Natural killer cell treated with Interleukin-12 subunit alpha and Interleukin-12 subunit beta and Interleukin-15 and Interleukin-18, amount 100 ng/mL, for 72 hours (primary cell): ENCODE results near the gene TFDP2. TPM values are rescaled to one million over a fixed set of nuclear protein-coding genes. Genes with fewer than 3 reads are reported as not detected.

Experiments
- ATAC-seq, 2 donors: fragments of 150-1000 bp; cut with Tn5 transposase in 1 of 2; sonication (Bioruptor Pico), chemical (Tn5 transposase) in 1 of 2; 2 replicates each; pipeline ENCODE4 v1.10.0; 2021
- DNase-seq: peaks from one replicate; pipeline ENCODE4 v3.0.0; 2022; ENCODE audit warnings: low spot score
- H3K27ac Mint-ChIP-seq, 2 donors: 1 replicate in 1 of 2; 2 replicates in 1 of 2; pipeline ENCODE4 v1.8.0; 2022; ENCODE audit warnings: mixed read lengths in 2 of 2, mild to moderate bottlenecking in 1 of 2, moderate library complexity in 1 of 2
- H3K27me3 Mint-ChIP-seq, 2 donors: 1 replicate in 1 of 2; 2 replicates in 1 of 2; pipeline ENCODE4 v1.8.0; 2022; ENCODE audit warnings: mixed read lengths in 2 of 2
- H3K36me3 Mint-ChIP-seq: one replicate; pipeline ENCODE4 v1.8.0; 2022; ENCODE audit warnings: mixed read lengths
- H3K4me1 Mint-ChIP-seq, 2 donors: 1 replicate in 1 of 2; 2 replicates in 1 of 2; pipeline ENCODE4 v1.8.0; 2022; ENCODE audit warnings: low read depth in 2 of 2, mixed read lengths in 2 of 2, mild to moderate bottlenecking in 1 of 2
- H3K4me3 Mint-ChIP-seq: one replicate; pipeline ENCODE4 v1.8.0; 2022; ENCODE audit warnings: mixed read lengths
- H3K9me3 Mint-ChIP-seq: 2 replicates; pipeline ENCODE4 v1.8.0; 2022; ENCODE audit warnings: mixed read lengths
- total RNA-seq, 2 donors: library from RNA; stranded (reverse); gene quantifications; one replicate each; pipeline ENCODE4 v1.2.3, GENCODE V29; 2022

TFDP2 gene
- total RNA-seq, 2 donors from 2014 or later: 37.1 to 47.8 TPM

DNA sequence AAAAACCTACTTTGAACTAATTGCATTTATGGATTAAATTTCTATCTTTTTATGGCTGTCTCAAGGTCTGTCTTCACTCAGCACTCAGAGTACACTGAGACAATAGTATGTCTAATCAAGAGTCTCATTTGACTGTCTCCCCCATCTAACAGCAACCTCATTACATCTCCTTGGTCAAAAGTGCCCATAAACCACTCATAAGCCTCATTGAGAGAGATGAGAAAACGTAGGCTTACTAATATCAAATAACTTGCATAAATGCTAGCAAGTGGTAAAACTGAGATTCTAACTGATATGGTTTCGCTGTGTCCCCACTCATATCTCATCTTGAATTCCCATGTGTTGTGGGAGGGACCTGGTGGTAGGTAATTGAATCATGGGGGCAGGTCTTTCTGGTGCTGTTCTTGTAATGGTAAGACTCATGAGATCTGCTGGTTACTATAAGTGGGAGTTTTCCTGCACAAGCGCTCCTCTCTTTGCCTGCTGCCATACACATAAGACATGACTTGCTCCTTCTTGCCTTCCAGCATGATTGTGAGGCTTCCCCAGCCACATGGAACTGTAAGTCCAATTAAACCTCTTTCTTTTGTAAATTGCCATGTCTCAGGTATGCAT, 113.9 kb downstream of the TFDP2 start:
- ATAC-seq: peak in 1 of 2 donors; percentile 54
- H3K9me3 Mint-ChIP-seq: no peaks in the 10 kb centered on the region

DNA sequence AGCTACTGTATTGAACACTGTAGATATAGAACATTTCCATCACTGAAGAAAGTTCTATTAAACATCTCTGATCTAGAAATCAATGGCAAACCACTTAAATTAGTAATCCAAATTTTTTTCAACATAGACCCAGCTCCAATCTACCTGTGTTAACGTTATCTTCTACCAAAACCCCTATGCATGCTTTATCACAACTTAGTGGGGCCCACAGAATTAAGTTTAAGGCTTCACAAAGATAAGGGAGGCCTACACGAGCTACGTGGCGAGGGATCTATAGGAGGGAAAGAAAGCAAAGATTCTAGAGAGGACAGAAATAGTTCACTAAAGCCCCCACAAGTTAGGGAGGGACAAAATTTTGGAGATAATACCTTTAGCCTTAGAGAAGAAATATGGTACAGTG, 116.1 kb downstream of the TFDP2 start:
- H3K4me3 Mint-ChIP-seq: no peak overlapping the region
- peaks cover 23 to 25% of the 10 kb centered on the region in 2 donors for H3K4me1 Mint-ChIP-seq

More for the DNA sequence above, 113.9 kb downstream of the TFDP2 start:
- H3K4me3 Mint-ChIP-seq: no peak overlapping the region
- no peak for DNase-seq
- H3K4me1 Mint-ChIP-seq: peaks cover 9 to 17% of the 10 kb centered on the region in 2 donors
- H3K27me3 Mint-ChIP-seq: no peaks in the 10 kb centered on the region
- no peaks in the 10 kb centered on the region for H3K36me3 Mint-ChIP-seq
- H3K27ac Mint-ChIP-seq: no peak overlapping the region

DNA sequence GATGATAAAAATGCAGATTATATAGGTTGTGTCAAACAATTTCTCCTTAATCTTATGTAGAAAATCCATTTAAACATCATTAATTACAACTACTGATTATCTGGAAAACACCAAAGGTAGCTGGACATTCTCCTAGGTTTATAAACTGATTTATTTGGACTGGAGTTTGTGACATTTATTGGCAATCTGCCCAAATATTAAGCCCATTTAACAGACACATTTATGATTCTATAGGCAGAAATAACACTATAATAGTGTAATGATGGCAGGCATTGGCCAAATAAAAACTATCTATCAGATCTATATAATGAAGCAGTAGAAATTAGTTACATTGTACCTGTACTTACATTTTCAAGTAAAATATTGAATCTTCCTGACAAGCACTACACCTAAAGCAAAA, 117.8 kb downstream of the TFDP2 start:
- peak overlapping the region in 1 of 2 donors; percentile 7 for H3K27ac Mint-ChIP-seq
- H3K27me3 Mint-ChIP-seq: no peaks in the 10 kb centered on the region
- no peak overlapping the region for H3K4me3 Mint-ChIP-seq
- H3K36me3 Mint-ChIP-seq: no peaks in the 10 kb centered on the region
- no peaks in the 10 kb centered on the region for H3K9me3 Mint-ChIP-seq
- H3K4me1 Mint-ChIP-seq: peaks cover 29 to 37% of the 10 kb centered on the region in 2 donors
- DNase-seq (no peak), ATAC-seq (no peak)

More for the DNA sequence above, 116.1 kb downstream of the TFDP2 start:
- Mint-ChIP-seq H3K9me3 (no peaks in the 10 kb centered on the region), H3K36me3 (no peaks in the 10 kb centered on the region), H3K27me3 (no peaks in the 10 kb centered on the region), H3K27ac (no peak overlapping the region)
- no peak for DNase-seq
- ATAC-seq: no peak

DNA sequence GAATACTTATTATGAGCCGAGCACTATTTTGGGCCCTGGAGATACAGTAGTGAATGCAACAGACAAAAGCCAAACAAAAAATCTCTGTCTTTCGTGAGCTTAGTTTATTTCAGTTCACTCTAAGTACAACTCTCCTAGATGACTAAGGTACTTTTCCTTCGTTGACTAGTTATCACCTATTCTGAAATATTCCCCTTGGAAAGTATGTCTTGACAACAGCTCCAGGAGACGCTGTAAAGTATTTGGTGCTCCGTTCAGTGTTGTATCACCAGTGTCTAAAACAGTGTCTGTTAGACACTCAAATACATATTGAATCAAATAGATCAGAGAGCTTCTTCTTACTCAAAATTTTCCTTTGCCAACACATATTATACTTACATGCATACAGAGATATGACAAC, 119.6 kb downstream of the TFDP2 start:
- DNase-seq: no peak
- Mint-ChIP-seq H3K27me3 (no peaks in the 10 kb centered on the region), H3K4me1 (peaks cover 27 to 39% of the 10 kb centered on the region in 2 donors), H3K36me3 (no peaks in the 10 kb centered on the region), H3K27ac (peak overlapping the region; percentile 73 to 86), H3K4me3 (peak overlapping the region; percentile 8), H3K9me3 (no peaks in the 10 kb centered on the region)
- ATAC-seq: no peak

DNA sequence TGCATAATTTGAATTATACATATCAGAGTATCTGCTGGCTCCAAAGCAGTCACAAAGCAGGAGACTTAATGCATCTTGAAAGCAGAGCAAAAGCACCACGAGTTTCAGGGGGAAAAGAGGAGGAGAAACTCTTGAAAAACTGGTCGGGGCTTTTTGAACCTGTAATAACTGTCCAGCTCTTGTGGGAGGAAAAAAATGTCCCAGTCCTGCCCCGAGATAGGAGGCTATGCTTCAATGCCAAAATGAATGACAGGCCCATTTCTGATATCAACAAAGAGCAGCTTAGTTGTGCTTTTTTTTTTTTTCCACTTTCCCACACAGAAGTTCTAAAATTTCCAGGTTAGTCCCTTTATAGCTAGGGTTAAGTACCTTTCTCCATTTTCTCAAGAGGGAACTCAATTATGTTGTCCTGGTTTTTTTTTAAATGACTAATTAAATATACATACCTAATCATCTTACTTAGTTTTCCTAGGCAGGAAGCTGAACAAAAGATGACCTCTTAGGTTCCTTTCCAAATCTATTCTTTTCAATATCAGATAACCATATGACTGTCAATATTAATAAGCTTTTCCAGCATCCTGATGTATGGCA, 120.2 kb downstream of the TFDP2 start:
- H3K9me3 Mint-ChIP-seq: no peaks in the 10 kb centered on the region
- ATAC-seq (no peak), DNase-seq (no peak)
- H3K27ac Mint-ChIP-seq: peak overlapping the region; percentile 73 to 86
- peaks cover 27 to 39% of the 10 kb centered on the region in 2 donors for H3K4me1 Mint-ChIP-seq
- H3K27me3 Mint-ChIP-seq: no peaks in the 10 kb centered on the region
- H3K4me3 Mint-ChIP-seq: peak overlapping the region; percentile 8
- no peaks in the 10 kb centered on the region for H3K36me3 Mint-ChIP-seq

DNA sequence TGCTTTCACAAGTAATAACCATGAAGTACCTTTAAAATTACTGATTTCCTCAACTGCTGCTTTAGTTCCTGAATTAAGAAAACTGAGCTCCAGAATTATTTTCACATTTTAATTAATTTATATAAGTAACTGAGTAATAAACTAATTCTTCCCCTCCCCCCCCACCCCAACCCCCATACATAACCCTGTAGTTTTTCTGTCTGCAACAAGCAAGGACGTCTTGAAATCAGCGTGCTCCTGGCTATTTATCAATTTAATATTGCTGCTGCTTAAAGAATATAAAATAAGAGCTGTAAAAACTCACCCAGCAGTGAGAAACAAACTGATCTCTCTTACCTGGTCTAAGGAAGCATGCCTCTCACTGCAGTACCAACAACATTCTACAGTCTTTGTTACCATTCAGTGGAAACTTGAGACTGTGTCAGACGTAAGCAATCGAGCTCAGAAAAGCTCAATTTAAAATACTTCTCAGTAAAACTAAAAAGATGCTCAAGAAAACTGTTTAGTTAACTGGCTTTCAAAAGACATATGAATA, 121.0 kb downstream of the TFDP2 start:
- Mint-ChIP-seq H3K9me3 (no peaks in the 10 kb centered on the region), H3K27ac (peak overlapping the region; percentile 73 to 86), H3K36me3 (no peaks in the 10 kb centered on the region), H3K27me3 (no peaks in the 10 kb centered on the region), H3K4me1 (peaks cover 25 to 39% of the 10 kb centered on the region in 2 donors), H3K4me3 (peak overlapping the region; percentile 87)
- peak; percentile 65 to 70 for ATAC-seq
- DNase-seq: no peak

DNA sequence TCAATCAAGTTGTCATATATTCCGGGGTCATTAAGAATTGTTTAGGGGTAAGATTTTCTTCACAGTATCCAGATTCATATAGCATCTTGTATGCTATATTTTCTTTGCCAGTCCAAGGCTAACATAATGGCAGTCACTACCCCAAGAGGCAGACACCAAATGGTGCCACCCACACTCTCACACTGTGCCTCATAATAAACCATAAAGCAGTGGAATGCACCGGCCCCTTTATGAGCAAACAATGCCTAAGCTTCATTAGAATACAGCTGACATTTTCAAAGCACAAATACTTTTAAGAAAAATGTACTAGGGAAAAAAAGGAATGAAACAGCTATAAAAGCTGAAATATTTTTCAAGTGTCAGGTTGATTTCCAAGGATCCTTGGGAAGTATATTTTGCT, 121.6 kb downstream of the TFDP2 start:
- H3K36me3 Mint-ChIP-seq: no peaks in the 10 kb centered on the region
- ATAC-seq: peak; percentile 75 to 79
- DNase-seq: no peak
- no peaks in the 10 kb centered on the region for H3K9me3 Mint-ChIP-seq
- H3K4me3 Mint-ChIP-seq: peak overlapping the region; percentile 87
- H3K27me3 Mint-ChIP-seq: no peaks in the 10 kb centered on the region
- H3K4me1 Mint-ChIP-seq: peaks cover 24 to 39% of the 10 kb centered on the region in 2 donors
- peak overlapping the region; percentile 73 to 86 for H3K27ac Mint-ChIP-seq

DNA sequence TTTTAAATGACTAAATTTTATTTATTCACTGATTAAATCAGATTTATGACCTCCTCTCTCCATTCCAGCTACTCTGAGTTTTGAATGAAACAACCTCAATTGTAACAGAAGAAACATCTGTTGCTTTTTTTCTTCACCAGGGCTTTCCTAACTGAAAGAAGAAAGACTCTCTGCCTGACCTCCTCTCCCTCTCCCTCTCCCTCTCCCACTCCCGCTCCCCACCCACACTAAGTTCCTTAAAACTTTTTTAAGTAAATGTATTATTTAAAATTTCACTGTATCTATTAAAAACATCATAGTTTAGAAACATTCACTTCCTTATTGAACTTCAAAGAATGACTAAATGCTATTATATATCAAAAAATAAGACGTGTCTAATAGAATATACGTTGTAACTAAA, 122.0 kb downstream of the TFDP2 start:
- no peak for DNase-seq
- peaks cover 23 to 38% of the 10 kb centered on the region in 2 donors for H3K4me1 Mint-ChIP-seq
- H3K4me3 Mint-ChIP-seq: peak overlapping the region; percentile 87
- H3K36me3 Mint-ChIP-seq: no peaks in the 10 kb centered on the region
- H3K9me3 Mint-ChIP-seq: no peaks in the 10 kb centered on the region
- H3K27ac Mint-ChIP-seq: peak overlapping the region; percentile 73 to 86
- H3K27me3 Mint-ChIP-seq: no peaks in the 10 kb centered on the region
- ATAC-seq: no peak

DNA sequence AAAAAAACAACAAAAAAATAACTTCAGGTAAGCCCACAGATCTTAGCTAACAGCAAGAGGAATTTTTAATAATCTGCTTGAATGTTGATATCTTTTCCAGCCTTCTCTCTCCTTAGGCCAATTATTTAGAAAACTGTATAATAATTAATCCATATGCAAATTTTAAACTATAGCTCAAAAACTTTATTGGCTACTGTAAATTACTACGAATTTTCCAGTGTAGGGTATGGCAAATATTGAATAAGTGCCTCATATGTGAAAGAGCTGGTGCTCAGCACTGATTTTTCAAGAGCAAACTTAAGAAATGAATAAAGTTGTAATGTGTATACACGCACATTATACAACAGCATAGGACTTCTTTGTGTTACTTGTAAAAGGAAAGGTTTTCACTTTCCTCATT, 123.0 kb downstream of the TFDP2 start:
- Mint-ChIP-seq H3K27ac (peak overlapping the region in 1 of 2 donors; percentile 47), H3K27me3 (no peaks in the 10 kb centered on the region), H3K9me3 (no peaks in the 10 kb centered on the region), H3K4me1 (peaks cover 25 to 42% of the 10 kb centered on the region in 2 donors), H3K4me3 (peak overlapping the region; percentile 1), H3K36me3 (no peaks in the 10 kb centered on the region)
- ATAC-seq: no peak
- no peak for DNase-seq

DNA sequence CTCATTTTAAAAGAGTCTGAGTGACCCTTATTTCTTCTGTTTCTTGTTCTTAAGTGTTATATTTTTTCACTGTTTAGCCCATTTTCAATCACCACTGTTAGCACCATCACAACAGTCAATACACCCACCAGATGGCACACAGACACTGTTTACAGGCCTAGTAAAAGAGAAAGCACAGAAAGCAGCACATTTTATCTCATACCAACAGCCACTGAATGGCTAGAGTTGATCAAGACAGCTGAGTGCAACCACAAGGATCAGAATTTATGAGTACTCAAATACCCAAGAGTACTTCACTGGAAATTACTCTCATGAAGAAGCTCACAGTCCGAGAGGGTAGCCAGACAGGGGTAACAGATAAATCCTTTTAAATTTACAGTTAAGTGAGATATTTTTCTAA, 127.0 kb downstream of the TFDP2 start:
- no peaks in the 10 kb centered on the region for H3K36me3 Mint-ChIP-seq
- H3K9me3 Mint-ChIP-seq: no peaks in the 10 kb centered on the region
- peaks cover 23 to 34% of the 10 kb centered on the region in 2 donors for H3K4me1 Mint-ChIP-seq
- peak overlapping the region; percentile 43 to 65 for H3K27ac Mint-ChIP-seq
- DNase-seq: no peak
- no peaks in the 10 kb centered on the region for H3K27me3 Mint-ChIP-seq
- peak; percentile 66 to 90 for ATAC-seq
- no peak overlapping the region for H3K4me3 Mint-ChIP-seq

DNA sequence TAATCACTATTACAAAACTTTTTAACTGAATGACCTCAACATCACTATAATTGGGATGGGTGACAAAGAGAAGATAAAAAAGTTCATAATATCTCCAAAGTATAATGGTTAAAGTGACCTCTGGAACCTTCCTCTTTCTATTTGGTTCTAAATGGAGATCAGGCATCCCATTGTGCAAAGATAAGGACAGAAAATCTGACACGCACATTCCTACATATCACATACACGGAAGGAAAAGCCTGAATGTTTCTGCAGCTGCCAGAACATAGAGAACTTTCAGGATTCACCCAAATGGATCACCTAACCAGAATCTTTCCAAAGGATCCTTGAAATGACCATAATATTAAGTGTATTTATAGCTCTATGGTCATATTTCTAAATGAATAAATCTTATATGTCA, 128.2 kb downstream of the TFDP2 start:
- peaks cover 20 to 33% of the 10 kb centered on the region in 2 donors for H3K4me1 Mint-ChIP-seq
- no peaks in the 10 kb centered on the region for H3K27me3 Mint-ChIP-seq

DNA sequence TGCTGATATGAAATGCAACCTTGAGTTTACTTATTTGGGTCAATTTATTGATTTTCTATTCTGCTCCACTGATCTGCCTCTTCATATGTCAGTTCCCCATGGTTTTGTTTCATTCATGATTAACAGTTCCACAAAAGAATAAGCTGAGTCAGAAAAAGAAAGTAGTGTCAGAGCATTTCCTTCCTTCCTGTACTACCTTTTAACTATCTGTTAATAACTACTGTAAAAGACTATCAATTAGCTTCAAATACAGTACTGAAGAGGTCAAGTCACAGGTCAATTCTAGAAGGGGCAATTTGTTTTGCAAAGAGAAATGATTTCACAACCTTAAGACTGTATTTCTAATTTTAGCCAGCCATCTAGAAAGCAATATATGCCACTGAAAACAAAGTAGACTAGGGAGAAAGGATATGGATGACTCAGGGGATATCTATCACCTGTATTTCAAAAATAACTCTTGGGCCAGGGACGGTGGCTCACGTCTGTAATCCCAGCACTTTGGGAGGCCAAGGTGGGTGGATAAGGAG, 129.5 kb downstream of the TFDP2 start:
- H3K9me3 Mint-ChIP-seq: no peaks in the 10 kb centered on the region

More for the DNA sequence above, 128.2 kb downstream of the TFDP2 start:
- no peak for DNase-seq
- H3K36me3 Mint-ChIP-seq: no peaks in the 10 kb centered on the region
- no peak for ATAC-seq
- H3K9me3 Mint-ChIP-seq: no peaks in the 10 kb centered on the region
- peak overlapping the region; percentile 43 to 65 for H3K27ac Mint-ChIP-seq
- H3K4me3 Mint-ChIP-seq: no peak overlapping the region

DNA sequence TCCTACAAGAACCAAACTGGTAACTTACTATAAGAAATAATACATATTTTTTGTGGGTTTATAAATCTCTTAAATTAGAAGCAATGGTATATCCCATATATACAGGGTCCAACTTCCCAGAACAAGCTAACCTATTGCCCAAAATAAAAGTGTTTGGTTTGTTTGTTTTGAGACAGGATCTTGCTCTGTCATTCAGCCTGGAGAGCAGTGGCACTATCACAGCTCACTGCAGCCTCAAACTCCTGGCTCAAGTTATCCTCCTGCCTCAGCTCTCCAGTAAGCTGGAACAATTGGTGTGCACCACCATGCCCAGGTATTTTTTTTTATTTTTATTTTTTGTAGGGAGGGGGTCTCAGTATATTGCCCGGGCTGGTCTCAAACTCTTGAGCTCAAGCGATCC, 135.4 kb downstream of the TFDP2 start:
- no peak overlapping the region for H3K27ac Mint-ChIP-seq
- H3K4me1 Mint-ChIP-seq: peaks cover 5 to 6% of the 10 kb centered on the region in 2 donors
- H3K27me3 Mint-ChIP-seq: no peaks in the 10 kb centered on the region
- ATAC-seq: no peak
- H3K4me3 Mint-ChIP-seq: no peak overlapping the region
- no peak for DNase-seq
- H3K36me3 Mint-ChIP-seq: no peaks in the 10 kb centered on the region
- H3K9me3 Mint-ChIP-seq: no peaks in the 10 kb centered on the region

More for the DNA sequence above, 129.5 kb downstream of the TFDP2 start:
- ATAC-seq (no peak), DNase-seq (no peak)
- H3K4me1 Mint-ChIP-seq: peaks cover 20 to 33% of the 10 kb centered on the region in 2 donors
- H3K36me3 Mint-ChIP-seq: no peaks in the 10 kb centered on the region
- H3K27ac Mint-ChIP-seq: peak overlapping the region; percentile 70 to 77
- no peaks in the 10 kb centered on the region for H3K27me3 Mint-ChIP-seq
- H3K4me3 Mint-ChIP-seq: peak overlapping the region; percentile 63

DNA sequence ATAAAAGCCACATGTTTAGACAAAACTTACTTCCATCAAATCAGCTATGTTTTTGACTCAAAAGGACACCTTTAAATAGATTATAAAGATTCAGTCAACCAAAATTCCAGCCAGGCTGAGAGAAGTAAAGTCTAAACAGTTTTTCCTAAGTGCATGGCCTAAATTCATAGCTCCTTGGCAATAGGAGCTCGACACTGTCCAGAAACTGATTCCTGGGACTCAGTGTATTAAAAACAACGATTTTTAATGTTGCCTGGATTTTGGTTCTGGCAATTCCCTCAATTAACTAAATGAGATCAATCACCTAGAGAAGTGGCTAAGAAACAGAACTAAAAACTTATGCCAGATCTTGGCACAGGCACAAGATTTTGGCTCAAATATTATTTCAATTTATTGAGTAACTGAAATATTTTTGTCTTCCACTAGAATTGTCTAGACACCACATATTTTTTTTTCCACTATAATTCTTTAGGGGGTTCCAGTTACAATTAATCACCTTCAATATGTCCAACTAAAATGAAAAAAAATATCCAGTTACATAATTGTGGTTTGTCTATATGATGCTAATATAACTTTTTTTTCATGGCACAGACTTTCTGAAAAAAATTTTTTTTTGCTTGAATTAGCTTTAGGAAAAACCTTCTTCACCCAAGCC, 135.9 kb downstream of the TFDP2 start:
- no peaks in the 10 kb centered on the region for H3K36me3 Mint-ChIP-seq
- H3K4me3 Mint-ChIP-seq: no peak overlapping the region
- H3K9me3 Mint-ChIP-seq: no peaks in the 10 kb centered on the region
- ATAC-seq (no peak), DNase-seq (no peak)
- no peaks in the 10 kb centered on the region for H3K27me3 Mint-ChIP-seq
- peaks cover 6 to 7% of the 10 kb centered on the region in 2 donors for H3K4me1 Mint-ChIP-seq
- H3K27ac Mint-ChIP-seq: no peak overlapping the region
